Measurements from ENCODE around the gene ZNF518B.

The ZNF518B gene

DNA sequence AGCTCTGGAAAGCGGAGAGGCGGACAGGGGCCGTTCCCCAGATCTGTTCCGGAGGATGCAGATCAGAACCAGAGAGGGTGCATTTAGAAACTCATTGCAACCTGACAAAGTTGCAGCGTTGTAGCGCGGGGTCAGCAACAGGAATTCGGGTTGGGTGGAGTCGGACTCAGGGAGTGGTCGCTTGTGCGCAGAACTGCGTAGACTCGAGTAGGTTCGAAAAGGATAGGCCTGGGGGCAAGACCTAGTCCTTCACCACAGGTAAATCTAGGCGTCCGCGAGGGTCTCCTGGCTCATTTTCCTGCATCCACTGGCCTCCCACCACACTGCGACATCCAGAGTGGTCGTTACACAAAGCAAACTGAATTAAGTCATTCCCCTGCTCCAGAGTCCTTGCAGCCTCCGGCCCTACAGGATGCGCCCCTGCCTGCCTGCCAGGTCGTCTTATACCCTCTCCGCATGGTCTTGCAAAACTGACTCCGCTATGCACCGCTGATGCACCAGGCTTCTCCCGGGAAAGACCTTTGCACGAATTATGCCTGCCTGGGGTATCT lies 4.7 kb upstream of the ZNF518B start:
- TF ChIP-seq, protein P1, sequence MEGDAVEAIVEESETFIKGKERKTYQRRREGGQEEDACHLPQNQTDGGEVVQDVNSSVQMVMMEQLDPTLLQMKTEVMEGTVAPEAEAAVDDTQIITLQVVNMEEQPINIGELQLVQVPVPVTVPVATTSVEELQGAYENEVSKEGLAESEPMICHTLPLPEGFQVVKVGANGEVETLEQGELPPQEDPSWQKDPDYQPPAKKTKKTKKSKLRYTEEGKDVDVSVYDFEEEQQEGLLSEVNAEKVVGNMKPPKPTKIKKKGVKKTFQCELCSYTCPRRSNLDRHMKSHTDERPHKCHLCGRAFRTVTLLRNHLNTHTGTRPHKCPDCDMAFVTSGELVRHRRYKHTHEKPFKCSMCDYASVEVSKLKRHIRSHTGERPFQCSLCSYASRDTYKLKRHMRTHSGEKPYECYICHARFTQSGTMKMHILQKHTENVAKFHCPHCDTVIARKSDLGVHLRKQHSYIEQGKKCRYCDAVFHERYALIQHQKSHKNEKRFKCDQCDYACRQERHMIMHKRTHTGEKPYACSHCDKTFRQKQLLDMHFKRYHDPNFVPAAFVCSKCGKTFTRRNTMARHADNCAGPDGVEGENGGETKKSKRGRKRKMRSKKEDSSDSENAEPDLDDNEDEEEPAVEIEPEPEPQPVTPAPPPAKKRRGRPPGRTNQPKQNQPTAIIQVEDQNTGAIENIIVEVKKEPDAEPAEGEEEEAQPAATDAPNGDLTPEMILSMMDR (IDR thresholded peaks at IDR 0.05): no peak

DNA sequence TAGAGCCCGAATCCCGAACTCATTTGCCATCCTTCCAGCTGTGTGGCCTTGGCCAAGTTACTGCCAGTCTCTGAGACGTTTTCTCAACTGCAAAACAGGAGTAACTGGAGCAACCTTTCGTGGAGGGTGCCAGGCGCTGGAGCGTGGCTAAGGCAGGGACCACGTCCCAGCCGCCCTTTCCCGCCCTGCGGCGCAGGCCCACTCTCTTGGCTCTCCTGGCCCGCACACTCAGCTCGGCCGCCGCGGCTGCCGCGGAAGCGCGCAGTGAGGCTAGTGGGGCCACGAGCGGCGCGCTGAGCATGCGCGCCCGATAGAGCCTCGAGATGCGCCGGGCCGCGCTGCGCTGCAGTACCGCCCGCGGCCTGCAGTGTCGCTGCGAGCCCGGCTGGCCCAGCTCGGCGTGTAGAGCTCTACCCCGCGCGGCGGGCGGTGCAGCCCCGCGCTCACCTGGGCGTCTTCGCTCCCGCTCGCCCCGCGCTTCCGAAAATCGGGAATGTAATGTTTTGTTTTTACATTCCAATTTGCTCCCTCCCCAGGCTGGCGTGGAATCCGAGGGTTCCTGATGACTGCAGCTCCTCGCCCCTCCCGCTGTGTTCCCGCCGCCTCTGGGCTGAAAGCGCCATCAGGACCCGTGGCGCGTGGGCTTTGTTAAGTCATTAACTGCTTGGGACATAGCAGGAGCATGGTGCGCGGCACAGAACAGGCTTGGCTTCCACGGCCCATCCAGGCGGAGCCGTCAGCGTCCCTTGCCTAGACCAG lies 4.0 kb upstream of the ZNF518B start:
- TF ChIP-seq, protein P1 (IDR thresholded peaks at IDR 0.05): peak; percentile 17; the same call in 1 of the 2 replicates

DNA sequence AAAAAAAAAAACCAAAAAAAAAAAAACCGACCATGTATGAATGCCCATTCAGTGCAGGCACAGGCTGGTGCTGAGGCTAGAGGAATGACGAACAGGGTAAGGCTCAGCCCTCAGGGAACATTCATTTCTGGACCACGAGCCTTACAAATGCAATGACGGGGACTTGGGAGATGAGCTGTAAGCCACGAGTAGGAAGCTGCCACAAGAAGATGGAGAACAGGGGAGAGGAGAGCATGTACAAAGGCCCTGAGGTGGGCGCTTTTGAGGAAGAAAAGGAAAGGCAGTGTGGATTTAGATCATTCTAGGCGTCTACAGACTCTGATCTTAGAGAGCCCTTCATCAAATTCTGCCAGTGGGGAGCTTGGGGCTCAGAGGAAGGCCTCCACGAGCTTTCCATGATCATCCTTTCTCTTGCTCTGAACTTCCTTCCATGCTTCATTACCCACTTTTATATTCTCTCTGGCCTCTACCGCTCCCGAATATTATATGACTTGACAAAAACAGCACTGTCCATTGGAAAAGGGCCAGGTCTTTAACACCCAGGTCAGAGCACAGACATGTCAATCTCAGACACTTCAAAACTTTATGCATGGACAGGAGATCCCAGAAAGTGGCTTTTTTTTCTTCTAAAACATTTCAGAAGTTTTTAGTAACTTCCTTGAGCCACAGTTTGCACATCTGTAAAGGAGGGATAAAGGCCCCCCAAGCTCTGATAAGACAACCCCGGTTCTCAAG lies 3.3 kb upstream of the ZNF518B start:
- TF ChIP-seq, protein P1 (IDR thresholded peaks at IDR 0.05): no peak

DNA sequence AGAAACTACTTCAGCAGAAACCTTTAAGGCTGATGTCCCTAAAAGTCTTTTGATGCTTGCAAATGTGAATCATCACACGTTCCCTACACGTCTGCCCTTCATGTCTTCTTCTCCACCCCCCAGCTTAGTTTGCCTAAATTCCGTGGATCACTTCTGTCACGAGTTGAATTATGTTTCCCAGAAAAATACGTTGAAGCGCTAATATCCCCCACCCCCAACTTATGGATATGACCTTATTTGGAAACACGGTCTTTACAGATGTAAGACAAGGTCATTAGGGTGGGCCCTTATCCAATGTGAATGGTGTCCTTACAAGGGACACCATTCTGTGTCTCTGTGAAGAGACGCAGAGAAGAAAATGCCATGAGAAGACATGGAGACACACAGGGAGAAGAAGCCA lies 2.1 kb upstream of the ZNF518B start:
- TF ChIP-seq, protein P1 (IDR thresholded peaks at IDR 0.05): no peak

DNA sequence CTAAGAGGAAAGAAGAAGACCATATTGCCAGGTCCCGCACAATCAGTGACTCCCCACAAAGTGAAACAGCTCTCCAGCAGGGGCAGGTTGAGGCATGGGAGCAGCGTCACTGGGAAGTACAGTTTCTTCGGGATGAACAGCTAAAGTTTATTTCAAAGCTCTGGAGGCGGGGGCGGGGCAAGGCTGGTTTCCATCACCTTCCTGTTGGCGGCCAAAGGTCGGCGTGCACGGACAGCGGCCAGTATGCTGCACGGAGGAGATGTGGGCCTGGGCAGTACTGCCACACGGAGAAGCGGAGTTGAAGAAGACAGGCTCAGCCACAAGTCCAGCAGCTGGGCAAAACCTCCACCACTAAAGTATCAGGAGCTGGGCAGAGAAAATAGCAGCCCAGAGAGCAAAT lies 951 bp upstream of the ZNF518B start:
- TF ChIP-seq, protein P1 (IDR thresholded peaks at IDR 0.05): no peak

DNA sequence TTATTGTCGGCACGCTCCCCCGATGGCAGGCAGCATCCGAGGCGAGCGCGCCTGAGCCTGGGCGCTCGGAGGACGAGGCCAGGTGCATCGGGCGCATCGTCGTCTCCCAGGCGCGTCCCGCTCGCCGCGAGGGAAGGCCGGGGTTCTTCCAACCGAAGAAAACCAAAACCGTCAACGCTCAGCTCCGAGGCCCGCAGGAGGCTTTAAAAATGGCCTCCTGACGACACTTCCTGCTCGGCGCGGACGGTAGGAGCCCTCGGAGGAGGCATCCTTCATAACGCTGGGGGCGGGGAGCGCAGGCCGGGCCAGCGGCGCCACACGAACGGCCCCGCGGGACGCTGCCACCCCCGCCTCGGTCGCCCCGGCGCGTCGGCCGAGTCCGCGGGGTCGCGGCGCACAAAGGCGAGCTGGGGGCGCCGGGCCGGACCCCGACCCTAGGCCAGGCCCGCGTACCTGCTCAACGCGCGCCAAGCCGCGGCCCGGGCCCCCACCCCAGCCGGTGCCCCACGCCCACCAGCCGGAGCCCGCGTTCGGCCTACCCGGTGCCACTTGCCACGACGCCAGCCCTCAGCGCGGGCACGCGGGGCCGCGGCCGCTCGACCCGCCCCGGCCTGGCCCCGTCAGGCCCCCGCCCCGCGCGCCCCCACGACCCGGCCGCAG lies 501 bp downstream of the ZNF518B start:
- TF ChIP-seq, protein P1 (IDR thresholded peaks at IDR 0.05): no peak

DNA sequence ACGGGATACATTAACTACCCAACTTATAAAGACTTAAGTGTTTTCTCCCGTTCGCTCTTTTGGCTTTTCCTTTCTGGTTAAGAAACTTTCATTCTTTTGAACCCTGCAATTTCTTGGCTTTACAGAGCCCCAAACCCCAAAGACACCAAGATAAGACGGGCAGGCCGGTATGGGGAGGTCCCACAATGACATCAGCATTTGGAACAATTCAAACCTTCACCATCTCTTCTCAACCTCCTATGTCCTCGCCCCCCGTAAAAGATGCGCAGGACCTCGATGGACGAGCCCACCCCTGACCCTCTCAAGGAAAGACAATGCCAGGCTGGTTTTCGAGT lies 999 bp downstream of the ZNF518B start:
- TF ChIP-seq, protein P1 (IDR thresholded peaks at IDR 0.05): no peak
